Stomach (tissue), 9 donors: Measurements from ENCODE around the gene ZBTB18. TPM values are rescaled to one million over a fixed set of nuclear protein-coding genes. Genes with fewer than 3 reads are reported as not detected.
A peak's percentile ranks its signal among the peaks of the same experiment; 100 is the strongest.

Source experiments
- DNase-seq, 2 donors: peaks; one replicate each; pipeline versions ENCODE4 v3.0.0 to v3.0.0-alpha.2; 2013 to 2019
- H3K27ac ChIP-seq, 5 donors: fragments of 200-600 bp in 4 of 5; sonication (generic) in 4 of 5; one replicate each; pipeline ENCODE4 v1.5.1; 2013 to 2019; ENCODE audit warnings: mild to moderate bottlenecking in 1 of 5, moderate library complexity in 1 of 5
- H3K27me3 ChIP-seq, 3 donors: fragments of 200-600 bp; sonication (generic); one replicate each; pipeline ENCODE4 v1.5.1; 2017 to 2019; ENCODE audit warnings: mixed run types in 1 of 3
- H3K36me3 ChIP-seq, 4 donors: fragments of 200-600 bp; sonication (generic); 1 replicate in 3 of 4; 2 replicates in 1 of 4; pipeline ENCODE4 v1.5.1; 2016 to 2019
- H3K4me1 ChIP-seq, 4 donors: fragments of 200-600 bp; sonication (generic); one replicate each; pipeline ENCODE4 v1.5.1; 2016 to 2019
- H3K4me3 ChIP-seq, 4 donors: fragments of 200-600 bp; sonication (generic) in 3 of 4; one replicate each; pipeline ENCODE4 v1.5.1; 2016 to 2019; ENCODE audit warnings: mild to moderate bottlenecking in 1 of 4
- H3K9me3 ChIP-seq, 4 donors: fragments of 200-600 bp; sonication (generic); one replicate each; pipeline ENCODE4 v1.5.1; 2016 to 2019
- EP300 ChIP-seq: sonication (generic); formaldehyde crosslinking; IDR thresholded peaks from one replicate; pipeline ENCODE4 v1.6.1; 2017; ENCODE audit warnings: antibody characterized with exemption
- POLR2A ChIP-seq, 4 donors: fragments of 450-650 bp; IDR thresholded peaks; one replicate each; pipeline ENCODE4 v1.6.1; 2016; ENCODE audit warnings: antibody characterized with exemption in 4 of 4, control low read depth in 2 of 4, mild to moderate bottlenecking in 1 of 4, moderate library complexity in 1 of 4
- POLR2AphosphoS5 ChIP-seq, 3 donors: sonication (generic); formaldehyde crosslinking; IDR thresholded peaks; one replicate each; pipeline ENCODE4 v1.6.1; 2016; ENCODE audit warnings: antibody characterized with exemption in 3 of 3
- WGBS, 5 donors: extraction: QIAGEN DNeasy Blood & Tissue Kit in 3 of 5; methylation state at CpG; one replicate each; pipeline versions ENCODE4 v1.1.5 to v1.1.7; 2013 to 2018; 5-methylcytosine and 5-hydroxymethylcytosine counted together
- intact Hi-C: fragments of 100-400 bp; cut with DNase I; formaldehyde crosslinking; loops from one replicate; pipeline ENCODE4 v1.15.1; 2023; ENCODE audit warnings: low total_unique reads
- polyA plus RNA-seq, 3 donors: library from polyadenylated mRNA; stranded (reverse); fragments of 200-250 nt; gene quantifications; one replicate each; pipeline ENCODE4 v1.2.3, GENCODE V29; 2013
- total RNA-seq, 5 donors: library from RNA; depleted of rRNA; stranded (reverse); fragments of >200 nt; gene quantifications; one replicate each; pipeline versions ENCODE4 v1.1.0 to v1.2.3, GENCODE V29; 2014 to 2016
- TF ChIP-seq, protein P1 (sequence below), 7 experiments: fragments of 450-650 bp in 4 of 7; fragments of 200-600 bp in 3 of 7; sonication (generic) in 3 of 7; IDR thresholded peaks; one replicate each; pipeline ENCODE4 v1.5.1; 2016 to 2019; ENCODE audit warnings: antibody characterized with exemption in 7 of 7, control low read depth in 2 of 7, mild to moderate bottlenecking in 1 of 7
- donor health status: healthy with polysubstance abuse.
- donor health status: Bipolar disorder and iron deficiency.
- donor health status: healthy.

Gene ZBTB18
- total and polyA plus RNA-seq, 8 donors, result 5.7 to 27.2 (median 16.4) TPM

DNA sequence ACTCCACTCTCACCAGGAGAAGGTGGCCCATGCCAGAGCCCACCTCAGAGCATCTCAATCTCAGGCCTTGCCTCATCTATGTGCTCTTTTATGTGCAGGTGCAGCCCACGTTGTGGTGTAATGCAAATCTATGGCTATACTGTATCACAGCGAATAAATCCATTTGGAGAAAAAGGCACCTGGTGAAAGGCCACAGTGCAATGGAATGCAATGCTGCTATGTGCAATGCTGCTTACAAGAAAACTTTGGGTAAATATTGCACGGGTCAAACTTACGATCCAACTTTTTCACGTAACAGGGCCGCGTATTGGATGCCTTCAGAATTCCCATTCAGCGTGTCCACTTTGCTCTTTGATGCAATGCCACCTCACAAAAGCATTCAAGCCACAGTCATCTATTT is 13.5 kb downstream of the ZBTB18 start:
- no peak for DNase-seq
- 84 to 93% (median 91%) methylated on average over 8 of the region's 8 CpGs for WGBS, 5 donors
- H3K27ac ChIP-seq, result no peak overlapping the region
- H3K36me3 ChIP-seq, result no peaks in the 10 kb centered on the region
- H3K9me3 ChIP-seq, result no peaks in the 10 kb centered on the region
- intact Hi-C loops, result no loop called here
- peaks cover 0 to 42% (median 4%) of the 10 kb centered on the region in 4 donors for H3K4me1 ChIP-seq
- no peaks in the 10 kb centered on the region for H3K27me3 ChIP-seq
- no peak for TF ChIP-seq POLR2A (IDR thresholded peaks at IDR 0.05)
- TF ChIP-seq, protein P1, sequence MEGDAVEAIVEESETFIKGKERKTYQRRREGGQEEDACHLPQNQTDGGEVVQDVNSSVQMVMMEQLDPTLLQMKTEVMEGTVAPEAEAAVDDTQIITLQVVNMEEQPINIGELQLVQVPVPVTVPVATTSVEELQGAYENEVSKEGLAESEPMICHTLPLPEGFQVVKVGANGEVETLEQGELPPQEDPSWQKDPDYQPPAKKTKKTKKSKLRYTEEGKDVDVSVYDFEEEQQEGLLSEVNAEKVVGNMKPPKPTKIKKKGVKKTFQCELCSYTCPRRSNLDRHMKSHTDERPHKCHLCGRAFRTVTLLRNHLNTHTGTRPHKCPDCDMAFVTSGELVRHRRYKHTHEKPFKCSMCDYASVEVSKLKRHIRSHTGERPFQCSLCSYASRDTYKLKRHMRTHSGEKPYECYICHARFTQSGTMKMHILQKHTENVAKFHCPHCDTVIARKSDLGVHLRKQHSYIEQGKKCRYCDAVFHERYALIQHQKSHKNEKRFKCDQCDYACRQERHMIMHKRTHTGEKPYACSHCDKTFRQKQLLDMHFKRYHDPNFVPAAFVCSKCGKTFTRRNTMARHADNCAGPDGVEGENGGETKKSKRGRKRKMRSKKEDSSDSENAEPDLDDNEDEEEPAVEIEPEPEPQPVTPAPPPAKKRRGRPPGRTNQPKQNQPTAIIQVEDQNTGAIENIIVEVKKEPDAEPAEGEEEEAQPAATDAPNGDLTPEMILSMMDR (IDR thresholded peaks at IDR 0.05), result no peak
- TF ChIP-seq POLR2AphosphoS5 (IDR thresholded peaks at IDR 0.05), result no peak
- no peak for TF ChIP-seq EP300
- H3K4me3 ChIP-seq, result no peak overlapping the region

DNA sequence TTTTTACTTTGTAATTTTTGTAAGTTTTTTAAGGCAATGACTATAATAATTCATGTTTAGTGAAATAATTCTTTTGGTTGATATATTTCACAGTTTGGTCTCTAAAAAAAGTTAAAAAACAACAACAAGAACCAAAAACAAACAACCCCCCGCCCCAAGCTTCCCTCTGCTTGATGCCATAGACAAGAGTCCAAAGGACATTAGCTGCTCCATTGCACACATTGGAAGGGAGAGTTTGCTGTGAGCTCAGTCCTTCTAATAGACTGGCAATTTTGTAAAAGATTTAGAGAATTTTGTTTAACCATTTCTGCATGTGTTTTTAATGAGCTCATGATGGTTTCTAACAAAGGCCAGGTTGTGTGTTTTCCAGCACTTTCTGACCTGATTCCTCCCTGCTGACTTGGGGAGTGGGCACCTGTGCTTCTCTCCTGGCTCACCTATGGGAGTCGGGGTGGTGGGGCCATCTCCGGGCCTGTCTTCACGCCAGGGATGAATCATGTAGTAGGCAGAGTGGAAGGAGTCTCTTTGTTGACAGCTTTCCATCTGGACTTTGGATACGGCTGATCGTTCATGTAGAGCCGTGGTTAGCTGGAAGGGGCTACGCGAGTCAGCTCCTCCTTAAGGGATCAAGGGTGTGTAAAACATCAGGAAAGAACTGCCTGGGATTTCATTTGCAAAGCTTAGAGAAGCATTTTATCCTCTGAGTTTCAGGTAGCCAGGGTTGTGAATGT is 14.1 kb downstream of the ZBTB18 start:
- Histone ChIP-seq H3K4me1 (peaks cover 0 to 38% (median 4%) of the 10 kb centered on the region in 4 donors), H3K27me3 (no peaks in the 10 kb centered on the region), H3K27ac (peak overlapping the region in 1 of 5 donors; percentile 24), H3K9me3 (no peaks in the 10 kb centered on the region), H3K4me3 (no peak overlapping the region), H3K36me3 (no peaks in the 10 kb centered on the region)
- WGBS, 5 donors, result 44 to 80% (median 63%) methylated on average over 9 of the region's 9 CpGs
- no peak for DNase-seq
- intact Hi-C loops, result no loop called here
- TF ChIP-seq POLR2AphosphoS5 (IDR thresholded peaks at IDR 0.05), result no peak
- no peak for TF ChIP-seq EP300
- no peak for TF ChIP-seq POLR2A (IDR thresholded peaks at IDR 0.05)
- TF ChIP-seq, protein P1 (IDR thresholded peaks at IDR 0.05), result no peak

DNA sequence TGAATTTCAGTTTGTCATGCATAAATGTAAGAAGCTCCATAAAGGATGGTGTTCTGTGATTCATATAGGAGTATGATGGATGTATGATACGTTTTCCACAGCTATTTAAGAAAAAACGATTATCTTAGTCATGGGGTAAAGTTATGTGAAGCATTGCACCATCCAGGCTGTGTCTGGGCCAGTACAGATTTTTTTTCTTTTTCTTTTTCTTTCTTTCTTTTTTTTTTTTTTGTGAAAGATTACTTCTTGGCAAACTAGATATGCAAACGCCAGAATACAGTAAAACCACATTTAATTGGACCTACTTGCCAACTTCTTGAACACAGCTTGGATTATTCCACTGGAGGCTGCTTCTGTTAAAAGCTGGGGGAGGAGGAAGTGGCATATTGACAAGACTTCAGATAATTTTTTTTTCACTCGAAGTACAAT is 14.9 kb downstream of the ZBTB18 start:
- peak in 1 of 2 donors; percentile 31 for DNase-seq
- intact Hi-C loops, result no loop called here
- Histone ChIP-seq H3K4me3 (no peak overlapping the region), H3K4me1 (peaks cover 0 to 30% (median 3%) of the 10 kb centered on the region in 4 donors), H3K27ac (peak overlapping the region in 1 of 5 donors; percentile 24), H3K9me3 (no peaks in the 10 kb centered on the region), H3K27me3 (no peaks in the 10 kb centered on the region), H3K36me3 (no peaks in the 10 kb centered on the region)
- WGBS, 5 donors, result 7 to 16% (median 11%) methylated on average over 4 of the region's 4 CpGs
- TF ChIP-seq, protein P1 (IDR thresholded peaks at IDR 0.05), result no peak
- TF ChIP-seq POLR2AphosphoS5 (IDR thresholded peaks at IDR 0.05), result no peak
- TF ChIP-seq POLR2A (IDR thresholded peaks at IDR 0.05), result no peak
- TF ChIP-seq EP300, result no peak

DNA sequence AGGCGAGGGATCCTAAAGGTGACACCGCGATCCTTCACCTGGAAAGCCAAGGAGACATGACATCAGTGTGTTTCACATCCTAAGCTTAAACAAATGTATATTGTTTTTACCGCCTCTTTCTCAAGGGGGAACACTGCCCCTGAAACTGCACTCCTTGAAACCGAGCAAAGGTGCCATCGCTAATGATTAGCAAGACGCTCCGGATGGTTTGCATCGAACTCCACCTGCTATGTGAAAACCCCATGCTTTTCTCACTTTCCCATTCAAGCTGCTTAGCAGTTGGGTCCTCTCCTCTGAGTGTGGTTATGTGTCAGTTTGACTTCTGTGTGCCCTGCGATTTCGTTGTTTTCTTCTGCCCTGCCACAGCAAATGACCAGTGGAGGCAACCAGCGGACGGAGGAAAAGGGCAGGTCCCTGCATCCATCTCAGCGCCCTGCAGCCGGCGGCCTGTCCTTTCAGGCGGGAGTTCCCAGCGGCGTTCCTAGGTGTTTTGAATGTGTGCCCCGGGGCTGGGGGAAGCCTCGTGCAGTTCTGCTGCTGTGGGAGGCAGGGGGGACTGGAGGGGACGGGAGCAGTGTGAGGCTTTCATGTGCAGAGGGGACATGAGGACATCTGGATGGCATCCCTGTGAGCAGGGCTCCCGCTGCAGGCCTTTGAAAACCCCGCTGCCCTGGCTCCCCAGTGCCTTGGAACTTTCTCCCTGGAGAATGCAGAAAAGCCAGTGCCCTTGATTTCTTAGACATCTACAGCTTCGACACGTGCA is 16.1 kb downstream of the ZBTB18 start:
- Histone ChIP-seq H3K4me3 (no peak overlapping the region), H3K27ac (no peak overlapping the region), H3K9me3 (no peaks in the 10 kb centered on the region), H3K4me1 (peaks cover 0 to 26% (median 2%) of the 10 kb centered on the region in 4 donors), H3K27me3 (no peaks in the 10 kb centered on the region), H3K36me3 (no peaks in the 10 kb centered on the region)
- no peak for DNase-seq
- intact Hi-C loops, result no loop called here
- TF ChIP-seq POLR2A (IDR thresholded peaks at IDR 0.05) (no peak), POLR2AphosphoS5 (IDR thresholded peaks at IDR 0.05) (no peak), EP300 (no peak)
- TF ChIP-seq, protein P1 (IDR thresholded peaks at IDR 0.05), result no peak
- 65 to 80% (median 78%) methylated on average over 26 of the region's 26 CpGs for WGBS, 5 donors
